Suppressor macrophage treated with lipopolysaccharide for 1 hour (primary cell): ENCODE data around the gene AQP12A.
A peak's percentile ranks its signal among the peaks of the same experiment; 100 is the strongest.
"Not testable (repeated sequence)": the region's sequence is repeated elsewhere in the genome, so short reads cannot be mapped to it uniquely, and the experiment has no call there.

Experiments
- DNase-seq, 3 donors: peaks; one replicate each; pipeline ENCODE4 v3.0.0-alpha.2; 2020 to 2022

Gene AQP12A

DNA sequence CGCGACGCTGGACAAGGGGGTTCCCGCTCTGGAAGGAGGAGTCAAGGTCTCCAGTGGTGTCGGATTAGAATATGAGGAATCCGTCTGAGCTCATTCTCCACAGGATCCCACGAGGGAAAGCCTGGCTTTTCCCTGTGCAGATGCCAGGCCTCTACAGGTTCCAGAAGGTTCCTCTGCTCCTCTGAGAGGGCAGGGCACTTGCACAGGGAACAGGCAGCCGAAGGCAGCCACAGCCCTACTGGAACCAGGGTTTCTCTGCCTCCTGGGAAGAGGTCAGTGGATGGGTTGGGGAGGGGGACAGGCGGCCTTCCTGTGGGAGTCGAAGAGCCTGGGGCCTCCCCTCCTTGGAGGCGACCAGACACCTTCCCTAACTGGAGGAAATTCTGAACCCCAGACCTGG, 1.7 kb upstream of the AQP12A start:
- DNase-seq = no peak

DNA sequence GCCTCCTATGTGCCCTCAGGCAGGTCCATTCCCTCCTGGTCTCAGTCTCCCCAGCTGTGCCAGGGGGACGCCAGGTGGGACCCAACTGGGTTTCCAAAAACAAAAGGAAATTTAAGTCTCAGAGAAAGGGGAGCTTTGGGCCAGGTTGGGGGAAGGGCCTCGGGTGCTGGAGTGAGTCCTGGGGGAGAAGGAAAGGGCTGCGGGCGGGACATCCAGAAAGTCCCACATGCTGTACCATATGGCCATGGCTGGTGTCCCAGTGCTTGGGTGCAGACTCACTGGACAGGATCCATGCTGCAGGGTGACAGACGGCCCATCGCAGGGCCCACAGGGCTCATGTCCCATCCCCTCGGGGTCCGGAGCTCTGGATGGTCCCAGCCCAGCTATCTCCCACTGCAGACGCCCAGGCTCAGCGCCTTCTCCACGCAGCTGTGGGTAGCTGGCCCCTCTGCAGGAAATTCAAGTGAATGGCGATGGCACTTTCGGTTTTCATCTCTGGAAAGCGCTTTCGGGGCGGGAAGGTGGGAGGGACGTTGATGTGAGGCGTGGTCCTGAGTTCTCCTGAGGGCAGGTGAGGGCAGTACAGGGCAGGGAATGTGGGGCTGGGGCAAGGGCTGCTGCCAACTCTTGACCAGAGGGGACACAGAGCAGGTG, 1.1 kb upstream of the AQP12A start:
- DNase-seq = not testable (repeated sequence)

DNA sequence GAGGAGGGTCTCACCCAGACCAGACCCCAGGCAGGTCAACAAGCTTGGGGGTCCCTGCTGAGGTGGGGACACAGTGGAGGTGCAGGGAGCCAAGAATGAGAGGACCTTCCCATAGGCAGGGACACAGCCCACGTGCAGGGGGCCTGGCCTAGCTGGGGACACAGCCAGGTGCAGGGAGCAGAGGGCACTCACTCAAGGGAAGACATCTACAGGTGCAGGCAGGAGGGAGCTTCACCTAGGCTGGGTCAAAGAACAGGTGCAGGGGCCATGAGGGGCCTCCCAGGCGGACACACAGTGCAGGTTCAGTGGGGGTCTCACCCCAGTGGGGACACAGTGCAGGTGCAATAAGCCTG, 615 bp upstream of the AQP12A start:
- DNase-seq = not testable (repeated sequence)

DNA sequence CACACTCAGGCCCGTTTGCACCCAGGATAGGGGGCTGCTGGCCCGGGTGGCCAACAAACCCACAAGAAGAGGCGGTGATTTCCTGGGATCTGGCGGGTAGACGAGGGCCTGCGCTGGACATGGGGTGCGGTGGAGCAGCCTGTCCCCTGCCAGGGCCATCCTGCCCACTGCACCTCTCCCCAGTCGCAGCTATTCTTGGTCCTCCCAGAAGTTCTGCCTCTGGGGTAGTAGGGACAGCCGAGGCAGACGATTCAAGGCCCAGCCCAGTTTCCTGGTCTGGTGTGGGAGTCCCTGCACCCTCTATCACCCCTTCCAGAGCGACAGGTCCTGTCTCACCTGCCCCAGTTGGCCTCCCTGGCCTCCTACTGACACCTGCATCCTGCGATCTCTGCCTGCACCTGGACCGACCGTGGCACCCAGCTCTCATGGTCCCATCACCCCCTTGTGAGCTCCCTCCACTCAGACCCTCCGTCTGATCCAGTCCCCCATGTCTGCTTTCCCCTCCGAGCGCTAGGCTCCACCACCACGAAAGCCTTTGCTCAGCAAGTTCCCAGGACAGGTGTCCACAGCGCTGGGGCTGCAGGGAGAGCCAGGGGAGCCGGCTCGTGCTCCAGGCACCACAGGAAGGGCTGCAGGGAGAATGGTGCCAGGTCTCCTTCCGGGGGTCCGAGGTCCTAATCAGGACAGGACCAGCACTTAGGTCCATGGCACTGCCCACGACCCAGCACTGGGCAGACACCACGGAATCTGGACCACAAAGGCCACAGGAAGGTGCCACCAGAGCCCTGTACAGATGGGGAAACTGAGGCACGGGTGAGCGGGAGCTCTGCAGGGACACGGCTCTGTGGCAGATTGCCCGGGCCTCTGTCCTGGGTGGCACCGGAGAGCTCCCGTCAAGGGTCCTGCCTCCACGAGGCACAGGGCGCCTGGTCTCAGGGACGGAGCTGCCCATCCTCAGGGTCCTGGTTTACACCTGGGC, 1.2 kb downstream of the AQP12A start:
- not testable (repeated sequence) for DNase-seq

DNA sequence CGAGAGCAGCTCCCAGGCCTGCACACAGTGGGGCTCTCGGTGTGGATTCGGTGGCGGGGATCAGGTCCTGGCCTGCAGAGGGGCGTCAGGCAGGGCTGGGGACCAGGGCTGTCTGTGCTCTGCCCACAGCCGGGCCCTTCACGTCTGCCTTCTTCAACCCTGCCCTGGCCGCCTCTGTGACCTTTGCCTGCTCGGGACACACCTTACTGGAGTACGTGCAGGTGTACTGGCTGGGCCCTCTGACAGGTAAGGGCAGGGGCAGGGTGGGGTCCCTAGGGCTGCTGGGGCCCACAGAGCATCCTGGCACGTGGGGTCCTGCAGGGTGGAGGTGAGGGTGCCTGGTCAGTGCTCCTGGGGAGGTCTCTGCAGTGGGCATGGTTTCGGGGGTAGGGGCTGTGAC, 2.6 kb downstream of the AQP12A start:
- DNase-seq = not testable (repeated sequence)

DNA sequence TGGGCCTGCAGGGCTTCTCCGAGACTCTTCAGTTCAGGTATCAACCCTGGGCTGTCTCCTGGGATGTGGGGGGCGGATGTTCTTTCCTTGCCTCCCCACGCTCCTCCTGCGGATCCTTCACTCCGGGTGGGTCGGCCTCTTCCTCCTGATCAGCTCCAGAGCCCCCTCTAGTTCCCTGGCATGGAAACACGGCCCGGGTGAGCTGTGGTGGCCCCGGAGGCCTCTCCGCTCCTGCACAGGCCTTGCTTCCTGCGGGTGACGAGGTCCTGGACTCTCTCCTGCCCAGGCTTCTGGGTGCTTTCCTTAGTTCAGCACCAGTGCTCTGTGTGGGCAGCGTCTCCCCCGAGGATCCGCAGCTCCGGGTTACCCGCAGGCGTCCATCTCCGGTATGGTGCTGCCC, 3.9 kb downstream of the AQP12A start:
- not testable (repeated sequence) for DNase-seq

DNA sequence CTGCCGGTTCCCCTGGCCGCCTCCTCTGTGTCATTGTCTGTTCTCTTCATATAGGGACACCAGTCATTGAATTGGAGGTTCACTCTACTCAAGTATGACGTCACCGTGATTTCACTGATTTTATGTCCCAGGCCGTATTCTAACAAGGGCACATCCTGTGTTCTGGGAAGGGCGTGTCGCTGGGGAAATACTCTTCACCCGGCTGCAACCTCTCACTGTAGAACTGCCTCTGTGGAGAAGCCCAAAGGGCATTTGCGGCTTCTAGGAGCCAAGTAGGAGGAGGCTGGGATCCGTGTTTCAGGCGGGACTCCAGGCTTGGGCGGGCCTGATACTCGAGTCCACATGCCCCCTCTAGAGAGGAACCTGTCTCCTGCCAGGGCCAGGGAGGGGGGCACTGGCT, 4.8 kb downstream of the AQP12A start:
- not testable (repeated sequence) for DNase-seq

DNA sequence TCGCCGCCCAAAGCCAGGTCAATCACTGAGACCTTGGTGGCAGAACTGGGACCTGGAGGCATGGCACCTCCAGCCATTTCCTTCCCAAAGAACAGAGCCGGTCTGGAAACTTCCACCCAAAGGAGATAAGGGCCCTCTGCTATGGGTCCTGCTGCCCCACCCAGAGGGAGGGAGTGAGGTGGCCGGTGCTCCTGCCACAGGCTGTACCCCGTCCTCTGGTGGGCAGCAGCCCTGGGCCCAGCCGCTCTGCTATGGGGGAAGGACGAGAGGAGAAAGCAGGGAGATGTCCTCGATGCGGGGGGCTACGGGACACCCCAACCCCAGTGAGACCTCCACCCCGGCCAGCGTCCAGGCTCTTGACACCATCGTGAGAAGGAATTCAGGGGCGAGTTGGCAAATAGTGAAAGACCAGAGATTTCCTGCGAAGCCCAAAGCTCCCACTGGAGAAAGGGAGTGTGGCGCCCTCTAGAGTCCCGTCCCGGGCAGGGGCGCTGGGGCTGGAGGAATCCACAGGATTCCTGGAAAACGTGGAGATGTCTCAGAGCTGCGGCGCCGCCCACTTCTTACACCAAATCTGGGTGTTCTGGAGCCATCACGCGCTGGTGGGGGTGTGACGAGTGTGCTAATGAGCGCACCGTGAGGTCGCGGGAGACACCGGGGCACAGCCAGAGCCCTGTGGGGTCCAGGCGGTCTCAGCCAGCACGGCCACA, 7.3 kb downstream of the AQP12A start:
- DNase-seq = not testable (repeated sequence)

DNA sequence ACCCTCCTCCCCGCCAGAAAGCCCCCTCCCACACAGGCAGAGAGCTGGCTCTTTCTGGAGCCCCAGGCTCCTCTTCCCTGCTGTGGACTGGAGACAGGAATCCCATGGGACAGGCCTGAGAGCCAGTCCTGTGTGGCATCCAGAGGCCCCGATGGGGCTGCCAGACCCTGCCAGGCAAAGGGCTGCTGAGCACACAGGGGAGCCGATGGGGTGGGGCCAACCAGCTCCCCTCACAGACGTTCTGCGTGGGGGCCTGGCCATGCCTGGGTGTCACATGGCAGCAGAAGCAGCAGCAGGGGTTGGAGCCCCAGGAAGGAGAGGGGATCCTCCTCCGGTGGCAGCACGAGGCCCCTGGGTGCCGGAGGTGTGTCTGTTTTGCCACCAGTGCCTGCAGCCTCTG, 8.2 kb downstream of the AQP12A start:
- not testable (repeated sequence) for DNase-seq

DNA sequence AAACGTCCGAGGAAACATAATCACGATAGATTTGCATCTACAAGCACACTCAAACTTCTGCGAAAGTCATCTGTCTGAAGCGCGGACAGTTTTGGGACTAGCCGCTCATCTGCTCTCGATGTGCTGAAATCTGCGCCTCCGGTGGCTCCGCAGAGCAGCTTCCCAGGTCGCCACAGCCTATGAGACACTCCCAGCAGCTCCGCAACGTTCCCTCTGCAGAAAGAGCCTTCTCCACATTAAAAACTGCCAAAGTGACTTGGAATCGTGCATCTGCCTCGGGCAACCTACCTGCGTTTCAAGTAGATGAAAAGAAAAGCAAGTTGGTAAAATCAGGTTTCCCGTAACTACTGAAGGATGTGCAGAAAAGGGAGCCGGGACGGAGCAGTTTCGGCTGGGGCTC, 8.9 kb downstream of the AQP12A start:
- DNase-seq = not testable (repeated sequence)

DNA sequence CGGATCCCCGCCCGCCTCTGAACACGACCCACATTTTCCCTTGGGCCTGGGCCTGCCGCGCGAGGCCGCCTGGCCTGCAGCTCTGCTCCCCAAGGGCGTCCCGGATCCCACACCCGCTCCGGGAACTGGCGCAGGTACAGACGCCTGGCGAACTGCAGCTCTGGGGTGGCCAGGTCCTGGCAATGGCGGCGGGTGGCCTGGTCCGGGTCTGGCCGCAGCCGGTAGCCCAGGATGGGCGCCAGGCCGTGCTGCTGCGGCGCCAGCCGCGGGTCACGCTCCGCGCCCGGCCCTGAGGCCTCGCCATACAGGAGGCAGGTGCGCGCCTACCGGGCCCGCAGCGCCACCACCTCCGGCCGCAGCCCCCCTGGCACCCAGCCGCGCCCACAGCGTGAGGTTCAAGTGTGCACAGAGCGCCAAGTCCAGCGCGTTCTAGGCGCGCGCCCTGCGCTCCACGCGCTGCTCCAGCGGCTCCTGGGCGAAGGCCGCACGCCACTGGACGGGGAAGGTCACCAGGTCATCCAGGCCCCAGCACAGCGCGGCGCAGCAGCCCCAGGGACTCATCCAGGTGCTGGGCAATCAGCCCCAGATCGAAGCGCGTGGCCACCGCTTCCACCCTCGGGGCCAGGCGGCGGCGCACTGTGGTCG, 9.5 kb downstream of the AQP12A start:
- DNase-seq = no peak

DNA sequence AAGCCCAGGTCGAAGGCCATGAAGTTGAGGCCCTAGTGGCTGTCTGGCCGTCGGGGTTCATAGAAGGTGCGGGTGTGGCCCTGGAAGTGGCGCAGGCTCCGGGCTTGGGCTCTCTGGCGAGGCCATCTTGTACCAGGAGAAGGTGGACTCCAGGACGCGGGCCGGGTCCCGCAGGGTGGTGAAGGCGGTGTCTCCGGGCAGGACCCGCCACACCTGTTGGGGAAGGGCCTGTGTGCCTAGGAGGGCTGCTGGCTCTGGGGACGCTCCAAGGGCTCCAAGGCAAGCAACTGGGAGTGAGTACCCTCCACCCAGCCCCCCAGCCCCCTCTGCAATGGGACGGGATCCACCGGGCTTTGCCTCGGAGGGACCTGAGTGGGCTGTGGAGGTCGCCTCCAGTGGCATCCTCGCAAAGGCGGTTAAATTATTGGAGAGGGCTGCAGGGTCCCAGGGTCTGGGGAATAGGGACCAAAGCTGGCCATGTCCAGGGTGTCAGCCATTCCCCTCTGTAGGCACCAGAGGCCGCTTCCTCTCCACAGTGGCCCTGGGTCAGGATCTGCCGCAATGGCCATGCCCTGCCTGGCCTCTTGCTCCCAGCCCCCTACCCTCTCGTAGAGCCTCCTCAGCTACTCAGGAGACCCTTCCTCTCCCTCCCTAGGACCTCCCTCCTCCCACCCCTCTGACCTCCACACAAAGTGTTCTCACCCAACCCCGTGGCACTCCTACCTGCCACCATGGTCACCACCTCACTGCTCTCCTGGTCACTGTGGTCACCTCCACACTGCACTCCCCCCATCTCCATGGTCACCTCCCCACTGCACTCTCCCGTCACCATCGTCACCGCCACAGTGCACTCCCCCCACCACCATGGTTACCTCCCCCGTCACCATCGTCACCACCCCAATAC, 10.3 kb downstream of the AQP12A start:
- no peak for DNase-seq

DNA sequence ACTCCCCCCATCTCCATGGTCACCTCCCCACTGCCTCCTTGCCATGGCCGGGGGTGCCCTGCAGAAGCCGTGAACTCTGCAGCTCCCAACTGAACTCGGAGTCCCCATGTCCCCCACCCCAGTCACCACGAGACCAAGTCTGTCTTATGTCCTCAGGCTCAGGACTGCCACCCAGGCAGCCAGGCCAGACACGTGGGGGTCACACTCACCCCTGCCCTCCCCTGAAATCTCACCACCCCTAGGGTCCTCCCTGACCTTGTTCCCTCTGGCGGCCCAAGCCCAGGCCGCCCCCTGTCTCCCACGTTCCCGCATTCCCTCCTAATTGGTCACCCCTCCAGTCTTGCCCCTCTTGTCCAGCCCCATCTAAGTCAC, 11.0 kb downstream of the AQP12A start:
- DNase-seq = no peak

DNA sequence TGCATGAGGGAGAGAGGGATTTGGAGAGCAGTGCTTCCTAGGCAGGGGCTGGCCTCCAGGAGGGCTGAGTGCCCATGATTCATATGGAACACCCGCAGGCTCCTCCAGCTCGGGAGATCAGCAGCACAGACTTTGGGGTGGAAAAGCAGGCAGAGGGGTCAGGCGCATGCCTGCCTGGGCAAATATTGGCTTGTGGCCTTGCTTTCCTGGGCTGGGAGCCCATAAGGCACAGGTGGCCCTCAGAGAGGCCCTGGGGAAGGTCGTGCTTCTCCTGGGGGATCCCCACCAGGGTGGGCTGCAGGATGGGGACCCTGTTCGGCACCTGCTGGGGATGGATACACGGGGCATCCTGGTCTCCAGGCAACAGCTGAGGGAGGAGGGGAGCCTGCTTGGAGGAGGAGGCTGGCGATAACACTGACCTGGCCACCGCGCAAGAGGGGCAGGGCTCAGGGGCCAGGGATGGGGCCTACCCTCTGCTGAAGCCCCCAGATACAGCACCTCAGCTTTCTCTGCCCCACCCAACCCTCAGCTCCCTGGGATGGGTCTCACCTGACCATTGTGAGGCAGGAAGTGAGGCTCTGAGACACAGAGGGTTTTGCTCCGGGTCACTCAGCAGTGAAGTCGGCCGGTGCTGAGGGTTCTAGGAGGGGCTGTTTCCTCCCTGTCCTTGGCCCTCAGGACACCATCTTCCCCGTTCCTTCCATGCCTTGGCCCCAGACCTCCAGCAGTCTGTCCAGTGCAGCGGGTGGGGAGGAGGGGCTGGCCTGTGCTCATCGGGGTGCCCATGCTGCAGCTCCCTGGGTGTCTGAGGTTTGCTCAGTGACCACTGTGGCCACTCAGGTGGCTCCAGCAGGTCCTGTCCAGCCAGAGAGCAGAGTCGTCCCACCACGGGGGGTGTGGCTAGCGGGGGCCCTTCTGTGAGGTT, 12.0 kb downstream of the AQP12A start:
- no peak for DNase-seq

DNA sequence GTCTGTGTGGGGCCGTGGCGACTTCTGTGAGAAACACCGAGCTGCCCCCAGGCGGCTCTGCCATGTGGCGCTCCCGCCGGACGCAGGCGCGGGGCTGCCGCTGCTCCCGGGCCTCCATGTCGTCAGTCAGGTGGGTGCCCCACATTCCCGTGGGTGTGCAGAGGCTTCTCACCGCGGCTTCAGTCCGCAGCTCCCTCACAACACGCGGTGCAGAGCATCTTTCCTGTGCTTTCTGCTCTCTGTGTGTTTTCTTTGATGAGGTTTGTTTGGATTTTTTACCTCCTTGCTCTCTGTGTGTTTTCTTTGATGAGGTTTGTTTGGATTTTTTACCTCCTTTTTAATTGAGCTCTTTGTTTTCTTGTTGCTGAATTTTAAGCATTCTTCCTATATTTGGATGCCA, 13.0 kb downstream of the AQP12A start:
- DNase-seq = no peak

DNA sequence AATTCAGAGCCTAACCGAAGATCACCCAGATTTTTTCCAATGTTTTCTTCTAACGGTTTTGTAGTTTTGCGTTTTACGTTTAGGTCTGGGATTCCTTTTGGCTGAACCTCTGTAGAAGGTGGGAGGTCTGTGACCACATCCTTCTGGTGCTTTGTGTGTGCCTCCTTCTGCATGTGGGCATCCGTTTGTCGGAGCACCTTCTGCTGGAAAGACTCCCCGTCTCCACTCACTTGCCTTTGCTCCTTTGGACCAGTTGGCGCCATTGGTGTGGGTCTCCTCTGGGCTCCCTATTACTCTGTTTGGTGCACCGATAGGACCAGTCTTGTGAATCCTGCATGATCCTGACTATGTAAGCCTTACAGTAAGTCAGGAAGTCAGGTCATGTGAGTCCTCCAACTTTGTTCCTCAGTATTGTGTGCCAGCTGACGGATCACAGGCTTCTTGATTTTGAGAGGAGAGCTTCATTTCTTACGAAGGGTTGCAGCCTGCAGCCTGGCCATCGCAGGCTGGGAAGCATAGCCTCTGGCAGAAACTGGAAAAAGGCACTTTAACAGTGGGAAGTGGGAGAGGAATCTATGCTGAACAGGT, 13.6 kb downstream of the AQP12A start:
- DNase-seq = peak; percentile 58 to 73 (median 60)

DNA sequence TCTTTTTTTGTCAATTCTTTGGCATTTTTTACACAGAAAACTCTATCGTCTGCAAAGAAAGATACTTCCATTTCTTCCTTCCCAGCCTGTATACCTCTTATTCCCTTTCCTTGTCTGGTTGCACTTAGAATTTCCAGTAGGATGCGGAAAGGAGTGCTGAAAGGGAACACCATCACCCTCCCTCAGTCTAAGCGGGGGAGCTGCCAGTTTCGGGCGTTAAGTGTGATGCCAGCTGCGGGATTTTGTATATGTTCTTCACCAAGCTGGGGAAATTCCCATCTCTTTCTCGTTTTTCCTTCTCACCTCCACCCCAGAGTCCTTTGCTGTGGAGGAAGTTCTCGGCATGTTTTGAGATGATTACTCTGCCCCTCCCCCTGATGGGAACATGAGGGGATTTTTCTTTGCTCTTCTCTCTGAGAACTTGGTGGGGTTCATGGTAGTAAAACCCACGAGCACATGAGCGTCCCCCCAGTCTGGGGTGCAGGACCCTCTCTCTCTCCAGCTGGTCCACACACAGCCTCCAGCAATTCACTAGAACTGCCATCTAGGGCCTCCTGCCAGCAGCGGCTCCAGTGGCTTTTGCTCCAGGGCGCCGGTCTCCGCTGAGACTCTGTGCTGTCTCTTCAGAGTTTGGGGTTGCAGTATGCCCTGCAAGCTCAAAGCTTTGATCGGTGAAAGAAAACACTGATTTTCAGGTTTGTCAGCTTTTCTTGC, 15.5 kb downstream of the AQP12A start:
- DNase-seq = no peak

DNA sequence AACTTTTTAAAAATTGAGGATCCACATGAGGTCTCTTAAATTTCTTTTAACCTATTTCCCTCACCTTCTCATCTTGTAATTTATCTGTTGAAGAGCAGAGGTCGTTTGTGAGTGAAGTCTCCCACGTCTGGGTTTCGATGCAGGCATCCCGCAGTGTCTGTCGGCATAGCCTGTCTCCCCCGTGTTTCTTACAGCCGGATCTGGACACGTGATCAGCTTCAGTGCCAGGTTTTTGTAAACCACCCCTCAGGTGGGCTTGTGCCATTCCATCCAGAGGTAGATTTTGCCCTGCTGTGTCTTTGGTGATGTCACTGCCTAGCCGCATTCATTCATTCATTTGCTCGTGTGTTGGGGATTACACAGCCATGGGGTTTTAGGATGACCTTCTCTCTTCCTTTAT, 16.2 kb downstream of the AQP12A start:
- DNase-seq = no peak

DNA sequence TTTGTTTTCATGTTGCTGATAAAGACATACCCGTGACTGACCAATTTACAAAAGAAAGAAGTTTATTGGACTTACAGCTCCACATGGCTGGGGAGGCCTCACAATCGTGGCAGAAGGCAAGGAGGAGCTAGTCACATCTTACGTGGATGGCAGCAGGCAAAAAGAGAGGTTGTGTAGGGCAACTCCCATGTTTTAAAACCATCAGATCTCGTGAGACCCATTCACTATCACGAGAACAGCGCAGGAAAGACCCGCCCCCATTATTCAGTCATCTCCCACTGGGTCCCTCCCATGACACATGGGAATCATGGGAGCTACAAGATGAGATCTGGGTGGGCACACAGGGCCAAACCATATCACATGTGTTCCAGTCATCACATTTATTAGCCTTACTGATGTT, 16.8 kb downstream of the AQP12A start:
- peak in 1 of 3 donors; percentile 16 for DNase-seq

DNA sequence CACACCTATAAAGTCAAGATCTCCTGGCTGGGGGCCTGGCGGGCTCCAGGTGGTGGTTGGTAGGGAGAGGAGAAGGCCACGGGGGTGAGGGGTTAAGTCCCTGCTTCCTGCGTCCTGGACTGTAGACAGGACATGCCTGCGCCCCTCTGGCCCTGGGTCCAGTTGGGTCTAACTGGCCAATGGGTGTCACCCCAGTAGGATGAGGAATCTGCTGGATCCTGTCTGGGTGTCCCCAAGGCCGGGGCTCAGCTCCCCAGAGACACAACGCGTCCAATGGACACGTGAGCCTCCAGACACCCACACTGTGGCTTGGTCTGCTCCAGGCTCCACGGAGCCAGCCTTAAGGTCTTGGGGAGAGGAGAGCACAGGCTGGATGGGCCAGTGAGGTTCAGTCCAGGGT, 19.6 kb downstream of the AQP12A start:
- DNase-seq = no peak
